Liver (tissue), 9 donors: ENCODE results near the gene FUCA2. TPM values are rescaled to one million over a fixed set of nuclear protein-coding genes. Genes with fewer than 3 reads are reported as not detected.

Experiments used
- DNase-seq: peaks from one replicate; pipeline ENCODE4 v3.0.0-alpha.2; 2017; ENCODE audit warnings: low spot score
- H3K27ac ChIP-seq, 2 donors: one replicate each; pipeline ENCODE4 v1.7.0; 2013; ENCODE audit warnings: inconsistent platforms in 2 of 2, low read length in 2 of 2, control low read depth in 1 of 2, low read depth in 1 of 2, mild to moderate bottlenecking in 1 of 2
- H3K27me3 ChIP-seq, 4 donors: one replicate each; pipeline versions ENCODE4 v1.6.1 to v1.7.0; 2013; ENCODE audit warnings: low read length in 3 of 4, inconsistent platforms in 1 of 4, mild to moderate bottlenecking in 1 of 4, moderate library complexity in 1 of 4; ENCODE audit not compliant: control insufficient read depth in 4 of 4, insufficient read depth in 4 of 4
- H3K36me3 ChIP-seq, 4 donors: one replicate each; pipeline versions ENCODE4 v1.6.1 to v1.7.0; 2013; ENCODE audit warnings: low read length in 3 of 4, mild to moderate bottlenecking in 3 of 4, low read depth in 1 of 4, moderate library complexity in 1 of 4; ENCODE audit not compliant: control insufficient read depth in 4 of 4, insufficient read depth in 3 of 4
- H3K4me1 ChIP-seq, 4 donors: one replicate each; pipeline versions ENCODE4 v1.6.1 to v1.7.0; 2013; ENCODE audit warnings: low read length in 3 of 4, mild to moderate bottlenecking in 3 of 4, moderate library complexity in 1 of 4; ENCODE audit not compliant: control insufficient read depth in 4 of 4, insufficient read depth in 4 of 4
- H3K4me3 ChIP-seq, 3 donors: one replicate each; pipeline versions ENCODE4 v1.6.1 to v1.7.0; 2013; ENCODE audit warnings: low read length in 3 of 3, control low read depth in 1 of 3, low read depth in 1 of 3, mild to moderate bottlenecking in 1 of 3
- H3K9ac ChIP-seq, 2 donors: one replicate each; pipeline ENCODE4 v1.7.0; 2013; ENCODE audit warnings: low read length in 2 of 2, mild to moderate bottlenecking in 2 of 2, moderate library complexity in 2 of 2, control low read depth in 1 of 2, low read depth in 1 of 2
- H3K9me3 ChIP-seq, 4 donors: one replicate each; pipeline versions ENCODE4 v1.6.1 to v1.7.0; 2013; ENCODE audit warnings: low read length in 3 of 4; ENCODE audit not compliant: control insufficient read depth in 4 of 4
- EGR1 ChIP-seq, 2 donors: IDR thresholded peaks; 2 replicates each; pipeline ENCODE4 v1.6.1; 2016 to 2018; ENCODE audit warnings: antibody characterized with exemption in 2 of 2, low read depth in 2 of 2
- FOXA1 ChIP-seq: IDR thresholded peaks from 2 replicates; pipeline ENCODE4 v1.6.1; 2016; ENCODE audit warnings: antibody characterized with exemption
- FOXA2 ChIP-seq: IDR thresholded peaks from 2 replicates; pipeline ENCODE4 v1.6.1; 2016; ENCODE audit warnings: antibody characterized with exemption
- GABPA ChIP-seq, 2 donors: IDR thresholded peaks in 1 of 2; conservative IDR thresholded peaks in 1 of 2; 2 replicates each; pipeline ENCODE4 v1.6.1; 2016; ENCODE audit warnings: antibody characterized with exemption in 2 of 2, mild to moderate bottlenecking in 1 of 2, moderate library complexity in 1 of 2
- HNF4A ChIP-seq, 2 donors: conservative IDR thresholded peaks; 2 replicates each; pipeline ENCODE4 v1.6.1; 2016; ENCODE audit warnings: antibody characterized with exemption in 2 of 2, mild to moderate bottlenecking in 2 of 2
- HNF4G ChIP-seq: IDR thresholded peaks from 2 replicates; pipeline ENCODE4 v1.6.1; 2016; ENCODE audit warnings: antibody characterized with exemption
- JUND ChIP-seq, 2 donors: IDR thresholded peaks; 2 replicates each; pipeline ENCODE4 v1.6.1; 2016; ENCODE audit warnings: antibody characterized with exemption in 2 of 2
- MAX ChIP-seq: IDR thresholded peaks from 2 replicates; pipeline ENCODE4 v1.6.1; 2016; ENCODE audit warnings: antibody characterized with exemption
- NR2F2 ChIP-seq: IDR thresholded peaks from 2 replicates; pipeline ENCODE4 v1.6.1; 2016; ENCODE audit warnings: antibody characterized with exemption
- RAD21 ChIP-seq, 2 donors: IDR thresholded peaks; 2 replicates each; pipeline ENCODE4 v1.6.1; 2016; ENCODE audit warnings: antibody characterized with exemption in 2 of 2, mild to moderate bottlenecking in 2 of 2
- RXRA ChIP-seq, 2 donors: IDR thresholded peaks; 2 replicates each; pipeline ENCODE4 v1.6.1; 2017 to 2018; ENCODE audit warnings: antibody characterized with exemption in 2 of 2, mild to moderate bottlenecking in 1 of 2
- SP1 ChIP-seq: IDR thresholded peaks from 2 replicates; pipeline ENCODE4 v1.6.1; 2018; ENCODE audit warnings: antibody characterized with exemption, mild to moderate bottlenecking
- TAF1 ChIP-seq: conservative IDR thresholded peaks from 2 replicates; pipeline ENCODE4 v1.6.1; 2016; ENCODE audit warnings: antibody characterized with exemption, mild to moderate bottlenecking
- YY1 ChIP-seq: IDR thresholded peaks from 2 replicates; pipeline ENCODE4 v1.6.1; 2016; ENCODE audit warnings: antibody characterized with exemption, mild to moderate bottlenecking
- WGBS: extraction: QIAGEN DNeasy Blood & Tissue Kit; methylation state at CpG from one replicate; pipeline ENCODE4 v1.1.7; 2013; 5-methylcytosine and 5-hydroxymethylcytosine counted together
- polyA plus RNA-seq, 2 donors: library from polyadenylated mRNA; stranded (reverse) in 1 of 2; unstranded in 1 of 2; fragments of 200-250 nt in 1 of 2; fragments of >200 nt in 1 of 2; fragmentation: Nextera tagmentation in 1 of 2; extraction: Ambion mirVana in 1 of 2; gene quantifications; one replicate each; pipeline versions ENCODE4 v1.2.1 to v1.2.3, GENCODE V29; 2013 to 2015
- total RNA-seq, 2 donors: library from RNA; depleted of rRNA; stranded (reverse); fragments of >200 nt; gene quantifications; one replicate each; pipeline ENCODE4 v1.2.3, GENCODE V29; 2014
- TF ChIP-seq, protein P1 (sequence below): IDR thresholded peaks from 2 replicates; pipeline ENCODE4 v1.6.1; 2016; ENCODE audit warnings: antibody characterized with exemption
- TF ChIP-seq, protein P2 (sequence below): IDR thresholded peaks from 2 replicates; pipeline ENCODE4 v1.6.1; 2016; ENCODE audit warnings: antibody characterized with exemption
- TF ChIP-seq, protein P3 (sequence below): IDR thresholded peaks from 2 replicates; pipeline ENCODE4 v1.6.1; 2016; ENCODE audit warnings: antibody characterized with exemption, mild to moderate bottlenecking
- donor health status: healthy.
- donor health status: healthy.
- donor health status: healthy.
- donor health status: healthy.
- donor health status: healthy.

The FUCA2 gene
- total and polyA plus RNA-seq, 4 donors: 22.4 to 44.5 (median 35.1) TPM

- Histone ChIP-seq H3K9me3 (no peaks in the 10 kb centered on the region), H3K36me3 (peaks cover 0 to 12% (median 8%) of the 10 kb centered on the region in 4 donors), H3K4me3 (no peak overlapping the region), H3K27me3 (no peaks in the 10 kb centered on the region), H3K27ac (no peak overlapping the region), H3K9ac (no peak overlapping the region), H3K4me1 (peaks cover 0 to 17% (median 6%) of the 10 kb centered on the region in 4 donors)
- 96% methylated on average over 6 of the region's 6 CpGs for WGBS
- TF ChIP-seq TAF1 (no peak), HNF4A (conservative IDR thresholded peaks at IDR 0.05) (no peak), GABPA (IDR thresholded peaks at IDR 0.05 in 1 of 2, conservative IDR thresholded peaks at IDR 0.05 in 1 of 2) (no peak), HNF4G (no peak), EGR1 (IDR thresholded peaks at IDR 0.05; ENCODE audit: low read depth in 2 of 2) (no peak), YY1 (no peak), RAD21 (IDR thresholded peaks at IDR 0.05) (no peak), MAX (no peak), FOXA1 (no peak), JUND (IDR thresholded peaks at IDR 0.05) (no peak), SP1 (no peak), FOXA2 (no peak), NR2F2 (no peak), RXRA (IDR thresholded peaks at IDR 0.05) (no peak)
- TF ChIP-seq, protein P1, sequence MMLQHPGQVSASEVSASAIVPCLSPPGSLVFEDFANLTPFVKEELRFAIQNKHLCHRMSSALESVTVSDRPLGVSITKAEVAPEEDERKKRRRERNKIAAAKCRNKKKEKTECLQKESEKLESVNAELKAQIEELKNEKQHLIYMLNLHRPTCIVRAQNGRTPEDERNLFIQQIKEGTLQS: no peak
- TF ChIP-seq, protein P2, sequence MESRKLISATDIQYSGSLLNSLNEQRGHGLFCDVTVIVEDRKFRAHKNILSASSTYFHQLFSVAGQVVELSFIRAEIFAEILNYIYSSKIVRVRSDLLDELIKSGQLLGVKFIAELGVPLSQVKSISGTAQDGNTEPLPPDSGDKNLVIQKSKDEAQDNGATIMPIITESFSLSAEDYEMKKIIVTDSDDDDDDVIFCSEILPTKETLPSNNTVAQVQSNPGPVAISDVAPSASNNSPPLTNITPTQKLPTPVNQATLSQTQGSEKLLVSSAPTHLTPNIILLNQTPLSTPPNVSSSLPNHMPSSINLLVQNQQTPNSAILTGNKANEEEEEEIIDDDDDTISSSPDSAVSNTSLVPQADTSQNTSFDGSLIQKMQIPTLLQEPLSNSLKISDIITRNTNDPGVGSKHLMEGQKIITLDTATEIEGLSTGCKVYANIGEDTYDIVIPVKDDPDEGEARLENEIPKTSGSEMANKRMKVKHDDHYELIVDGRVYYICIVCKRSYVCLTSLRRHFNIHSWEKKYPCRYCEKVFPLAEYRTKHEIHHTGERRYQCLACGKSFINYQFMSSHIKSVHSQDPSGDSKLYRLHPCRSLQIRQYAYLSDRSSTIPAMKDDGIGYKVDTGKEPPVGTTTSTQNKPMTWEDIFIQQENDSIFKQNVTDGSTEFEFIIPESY: no peak
- TF ChIP-seq, protein P3, sequence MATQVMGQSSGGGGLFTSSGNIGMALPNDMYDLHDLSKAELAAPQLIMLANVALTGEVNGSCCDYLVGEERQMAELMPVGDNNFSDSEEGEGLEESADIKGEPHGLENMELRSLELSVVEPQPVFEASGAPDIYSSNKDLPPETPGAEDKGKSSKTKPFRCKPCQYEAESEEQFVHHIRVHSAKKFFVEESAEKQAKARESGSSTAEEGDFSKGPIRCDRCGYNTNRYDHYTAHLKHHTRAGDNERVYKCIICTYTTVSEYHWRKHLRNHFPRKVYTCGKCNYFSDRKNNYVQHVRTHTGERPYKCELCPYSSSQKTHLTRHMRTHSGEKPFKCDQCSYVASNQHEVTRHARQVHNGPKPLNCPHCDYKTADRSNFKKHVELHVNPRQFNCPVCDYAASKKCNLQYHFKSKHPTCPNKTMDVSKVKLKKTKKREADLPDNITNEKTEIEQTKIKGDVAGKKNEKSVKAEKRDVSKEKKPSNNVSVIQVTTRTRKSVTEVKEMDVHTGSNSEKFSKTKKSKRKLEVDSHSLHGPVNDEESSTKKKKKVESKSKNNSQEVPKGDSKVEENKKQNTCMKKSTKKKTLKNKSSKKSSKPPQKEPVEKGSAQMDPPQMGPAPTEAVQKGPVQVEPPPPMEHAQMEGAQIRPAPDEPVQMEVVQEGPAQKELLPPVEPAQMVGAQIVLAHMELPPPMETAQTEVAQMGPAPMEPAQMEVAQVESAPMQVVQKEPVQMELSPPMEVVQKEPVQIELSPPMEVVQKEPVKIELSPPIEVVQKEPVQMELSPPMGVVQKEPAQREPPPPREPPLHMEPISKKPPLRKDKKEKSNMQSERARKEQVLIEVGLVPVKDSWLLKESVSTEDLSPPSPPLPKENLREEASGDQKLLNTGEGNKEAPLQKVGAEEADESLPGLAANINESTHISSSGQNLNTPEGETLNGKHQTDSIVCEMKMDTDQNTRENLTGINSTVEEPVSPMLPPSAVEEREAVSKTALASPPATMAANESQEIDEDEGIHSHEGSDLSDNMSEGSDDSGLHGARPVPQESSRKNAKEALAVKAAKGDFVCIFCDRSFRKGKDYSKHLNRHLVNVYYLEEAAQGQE: no peak
- no peak for DNase-seq
These were observed 4.0 kb downstream of the FUCA2 start for GRCh38 chr6:143507358-143508145.

- Histone ChIP-seq H3K27ac (no peak overlapping the region), H3K9me3 (no peaks in the 10 kb centered on the region), H3K27me3 (no peaks in the 10 kb centered on the region), H3K4me1 (peaks cover 0 to 14% (median 3%) of the 10 kb centered on the region in 4 donors), H3K36me3 (peaks cover 0 to 12% (median 8%) of the 10 kb centered on the region in 4 donors), H3K4me3 (no peak overlapping the region), H3K9ac (no peak overlapping the region)
- no peak for DNase-seq
- 75% methylated on average over 2 of the region's 2 CpGs for WGBS
- no peak for TF ChIP-seq YY1
- no peak for TF ChIP-seq FOXA1
- TF ChIP-seq, protein P2: no peak
- TF ChIP-seq, protein P1: no peak
- TF ChIP-seq HNF4A (conservative IDR thresholded peaks at IDR 0.05): no peak
- no peak for TF ChIP-seq MAX
These were observed 4.9 kb downstream of the FUCA2 start for GRCh38 chr6:143506620-143507019.
